ENCODE results near the gene YWHAE.

- TF ChIP-seq EZH2 (IDR thresholded peaks at IDR 0.05; ENCODE audit: low read length, missing control alignments) (no peak), CTCF (conservative IDR thresholded peaks at IDR 0.05 in 1 of 2, IDR thresholded peaks at IDR 0.05 in 1 of 2; ENCODE audit: low read depth in 1 of 2, low read length in 2 of 2) (no peak)
These were observed 76.7 kb downstream of the YWHAE start for GRCh38 chr17:1323336-1323735.
